HG03025 (cell line): ENCODE measurements around the gene FAM81A.

ENCODE experiments used
- ATAC-seq: cut with Tn5 transposase; IDR thresholded peaks from one replicate; pipeline ENCODE4 v1.9.1; 2021; ENCODE audit warnings: mild to moderate bottlenecking, moderate library complexity; ENCODE audit not compliant: unreplicated experiment, low FRiP score

The FAM81A gene

GRCh38 chr15:59565299-59565698 lies 127.3 kb downstream of the FAM81A start:
- ATAC-seq, result no peak

DNA sequence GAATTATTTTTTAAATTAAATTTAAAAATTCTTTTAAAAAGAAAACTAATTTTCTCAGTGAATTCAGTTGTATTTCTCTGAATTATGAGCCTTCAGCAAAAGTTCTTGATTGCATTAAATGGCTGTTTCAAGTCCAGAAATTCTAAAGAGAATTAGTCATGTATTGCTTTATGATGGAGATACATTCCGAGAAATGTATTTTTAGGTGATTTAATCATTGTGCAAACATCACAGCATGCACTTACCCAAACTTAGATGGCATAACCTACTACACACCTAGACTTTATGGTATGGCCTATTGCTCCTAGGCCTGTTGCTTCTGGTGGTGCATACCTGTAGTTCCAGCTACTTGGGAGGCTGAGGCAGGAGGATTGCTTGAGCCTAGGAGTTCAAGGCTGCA lies 129.3 kb downstream of the FAM81A start:
- no peak for ATAC-seq

GRCh38 chr15:59569477-59569876 lies 131.5 kb downstream of the FAM81A start:
- ATAC-seq, result no peak

GRCh38 chr15:59570315-59570714 lies 132.3 kb downstream of the FAM81A start:
- no peak for ATAC-seq

GRCh38 chr15:59571606-59572005 lies 133.6 kb downstream of the FAM81A start:
- ATAC-seq, result no peak
